ENCODE measurements around the gene LRMDA.

DNA sequence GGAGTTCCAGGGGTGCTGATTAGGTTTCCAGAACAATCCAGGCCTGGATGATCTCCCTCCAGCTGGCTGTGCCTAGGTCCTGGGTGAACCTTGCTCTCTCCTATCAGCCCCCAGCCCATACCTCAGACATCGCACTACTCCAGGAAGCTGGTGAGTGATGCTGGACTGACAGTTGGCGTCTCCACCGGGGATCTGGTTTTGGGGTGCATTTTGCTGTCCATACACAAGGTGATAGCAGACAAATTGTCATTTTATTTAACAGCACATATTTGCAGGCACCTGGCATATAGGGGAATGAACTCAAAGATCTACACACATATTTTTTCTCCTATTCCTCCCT, 601.2 kb downstream of the LRMDA start:
- TF ChIP-seq ZNF266 (tag by site-specific recombination; IDR thresholded peaks at IDR 0.05; ENCODE audit: low read depth): no peak
- TF ChIP-seq REPIN1 (tag by site-specific recombination; IDR thresholded peaks at IDR 0.05; ENCODE audit: low read depth): no peak
- TF ChIP-seq ZNF785 (tag by site-specific recombination; IDR thresholded peaks at IDR 0.05): no peak
- TF ChIP-seq, protein P1, sequence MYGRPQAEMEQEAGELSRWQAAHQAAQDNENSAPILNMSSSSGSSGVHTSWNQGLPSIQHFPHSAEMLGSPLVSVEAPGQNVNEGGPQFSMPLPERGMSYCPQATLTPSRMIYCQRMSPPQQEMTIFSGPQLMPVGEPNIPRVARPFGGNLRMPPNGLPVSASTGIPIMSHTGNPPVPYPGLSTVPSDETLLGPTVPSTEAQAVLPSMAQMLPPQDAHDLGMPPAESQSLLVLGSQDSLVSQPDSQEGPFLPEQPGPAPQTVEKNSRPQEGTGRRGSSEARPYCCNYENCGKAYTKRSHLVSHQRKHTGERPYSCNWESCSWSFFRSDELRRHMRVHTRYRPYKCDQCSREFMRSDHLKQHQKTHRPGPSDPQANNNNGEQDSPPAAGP (tag by site-specific recombination; IDR thresholded peaks at IDR 0.05): no peak
- TF ChIP-seq, protein P2, sequence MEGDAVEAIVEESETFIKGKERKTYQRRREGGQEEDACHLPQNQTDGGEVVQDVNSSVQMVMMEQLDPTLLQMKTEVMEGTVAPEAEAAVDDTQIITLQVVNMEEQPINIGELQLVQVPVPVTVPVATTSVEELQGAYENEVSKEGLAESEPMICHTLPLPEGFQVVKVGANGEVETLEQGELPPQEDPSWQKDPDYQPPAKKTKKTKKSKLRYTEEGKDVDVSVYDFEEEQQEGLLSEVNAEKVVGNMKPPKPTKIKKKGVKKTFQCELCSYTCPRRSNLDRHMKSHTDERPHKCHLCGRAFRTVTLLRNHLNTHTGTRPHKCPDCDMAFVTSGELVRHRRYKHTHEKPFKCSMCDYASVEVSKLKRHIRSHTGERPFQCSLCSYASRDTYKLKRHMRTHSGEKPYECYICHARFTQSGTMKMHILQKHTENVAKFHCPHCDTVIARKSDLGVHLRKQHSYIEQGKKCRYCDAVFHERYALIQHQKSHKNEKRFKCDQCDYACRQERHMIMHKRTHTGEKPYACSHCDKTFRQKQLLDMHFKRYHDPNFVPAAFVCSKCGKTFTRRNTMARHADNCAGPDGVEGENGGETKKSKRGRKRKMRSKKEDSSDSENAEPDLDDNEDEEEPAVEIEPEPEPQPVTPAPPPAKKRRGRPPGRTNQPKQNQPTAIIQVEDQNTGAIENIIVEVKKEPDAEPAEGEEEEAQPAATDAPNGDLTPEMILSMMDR (tag by site-specific recombination; IDR thresholded peaks at IDR 0.05): no peak
- TF ChIP-seq, protein P3, sequence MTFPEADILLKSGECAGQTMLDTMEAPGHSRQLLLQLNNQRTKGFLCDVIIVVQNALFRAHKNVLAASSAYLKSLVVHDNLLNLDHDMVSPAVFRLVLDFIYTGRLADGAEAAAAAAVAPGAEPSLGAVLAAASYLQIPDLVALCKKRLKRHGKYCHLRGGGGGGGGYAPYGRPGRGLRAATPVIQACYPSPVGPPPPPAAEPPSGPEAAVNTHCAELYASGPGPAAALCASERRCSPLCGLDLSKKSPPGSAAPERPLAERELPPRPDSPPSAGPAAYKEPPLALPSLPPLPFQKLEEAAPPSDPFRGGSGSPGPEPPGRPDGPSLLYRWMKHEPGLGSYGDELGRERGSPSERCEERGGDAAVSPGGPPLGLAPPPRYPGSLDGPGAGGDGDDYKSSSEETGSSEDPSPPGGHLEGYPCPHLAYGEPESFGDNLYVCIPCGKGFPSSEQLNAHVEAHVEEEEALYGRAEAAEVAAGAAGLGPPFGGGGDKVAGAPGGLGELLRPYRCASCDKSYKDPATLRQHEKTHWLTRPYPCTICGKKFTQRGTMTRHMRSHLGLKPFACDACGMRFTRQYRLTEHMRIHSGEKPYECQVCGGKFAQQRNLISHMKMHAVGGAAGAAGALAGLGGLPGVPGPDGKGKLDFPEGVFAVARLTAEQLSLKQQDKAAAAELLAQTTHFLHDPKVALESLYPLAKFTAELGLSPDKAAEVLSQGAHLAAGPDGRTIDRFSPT (tag by site-specific recombination; IDR thresholded peaks at IDR 0.05): no peak
